ENCODE data around the gene COPRS. TPM values are rescaled to one million over a fixed set of nuclear protein-coding genes. Genes with fewer than 3 reads are reported as not detected.
A peak's percentile ranks its signal among the peaks of the same experiment; 100 is the strongest.

COPRS gene
- polyA plus RNA-seq, 3 donors: 11.7 to 40.0 (median 38.9) TPM

GRCh38 chr17:31877911-31878702 is 19.1 kb upstream of the COPRS start:
- Mint-ChIP-seq H3K9me3 (no peaks in the 10 kb centered on the region), H3K36me3 (peaks cover 76 to 94% of the 10 kb centered on the region in 2 donors), H3K4me3 (no peak overlapping the region), H3K4me1 (peaks cover 4% of the 10 kb centered on the region), H3K27me3 (ENCODE audit: low read depth in 3 of 3) (no peaks in the 10 kb centered on the region), H3K27ac (peak overlapping the region in 1 of 7 donors; percentile 43)
- Histone ChIP-seq H3K4me1 (ENCODE audit: control insufficient read depth in 1 of 2, insufficient read depth in 2 of 2, low read length in 2 of 2) (peaks cover 0 to 6% of the 10 kb centered on the region in 2 donors), H3K9ac (ENCODE audit: insufficient read depth, low read length, poor library complexity, severe bottlenecking) (no peak overlapping the region), H3K79me2 (ENCODE audit: insufficient read depth, low read length) (no peaks in the 10 kb centered on the region), H4K20me1 (ENCODE audit: insufficient read depth, low read length) (no peaks in the 10 kb centered on the region), H3K27me3 (ENCODE audit: control insufficient read depth in 2 of 2, insufficient read depth in 2 of 2, low read length in 2 of 2) (no peaks in the 10 kb centered on the region), H3K4me3 (replicated peaks in 1 of 3; ENCODE audit: low read depth in 2 of 3, low read length in 3 of 3) (no peak overlapping the region), H2AFZ (ENCODE audit: insufficient read depth, low read depth, low read length, poor library complexity, severe bottlenecking) (no peak overlapping the region), H3K36me3 (replicated peaks in 1 of 2; ENCODE audit: control insufficient read depth in 1 of 2, insufficient read depth in 2 of 2, low read length in 2 of 2) (peaks cover 73 to 94% of the 10 kb centered on the region in 2 donors), H3K27ac (ENCODE audit: low read depth in 1 of 2, low read length in 2 of 2) (peak overlapping the region in 1 of 2 donors; percentile 22), H3K9me3 (replicated peaks in 1 of 2; ENCODE audit: control insufficient read depth in 1 of 2, insufficient read depth in 1 of 2, low read length in 2 of 2) (no peaks in the 10 kb centered on the region), H3K4me2 (replicated peaks; ENCODE audit: extremely low read depth, low read length, poor library complexity, severe bottlenecking) (no peak overlapping the region)
- 96% methylated on average over 6 of the region's 9 CpGs for WGBS (ENCODE audit: insufficient coverage)
- no peak for TF ChIP-seq CTCF (IDR thresholded peaks at IDR 0.05)
- no peak for DNase-seq
- intact Hi-C loops (cut with micrococcal nuclease): no loop called here

- Histone ChIP-seq H3K79me2 (ENCODE audit: insufficient read depth, low read length) (no peaks in the 10 kb centered on the region), H3K4me3 (replicated peaks in 1 of 3; ENCODE audit: low read depth in 2 of 3, low read length in 3 of 3) (no peak overlapping the region), H3K4me2 (replicated peaks; ENCODE audit: extremely low read depth, low read length, poor library complexity, severe bottlenecking) (no peak overlapping the region), H3K36me3 (replicated peaks in 1 of 2; ENCODE audit: control insufficient read depth in 1 of 2, insufficient read depth in 2 of 2, low read length in 2 of 2) (peaks cover 80 to 98% of the 10 kb centered on the region in 2 donors), H4K20me1 (ENCODE audit: insufficient read depth, low read length) (no peaks in the 10 kb centered on the region), H3K27ac (ENCODE audit: low read depth in 1 of 2, low read length in 2 of 2) (no peak overlapping the region), H3K9ac (ENCODE audit: insufficient read depth, low read length, poor library complexity, severe bottlenecking) (no peak overlapping the region), H3K27me3 (ENCODE audit: control insufficient read depth in 2 of 2, insufficient read depth in 2 of 2, low read length in 2 of 2) (no peaks in the 10 kb centered on the region), H2AFZ (ENCODE audit: insufficient read depth, low read depth, low read length, poor library complexity, severe bottlenecking) (no peak overlapping the region), H3K4me1 (ENCODE audit: control insufficient read depth in 1 of 2, insufficient read depth in 2 of 2, low read length in 2 of 2) (no peaks in the 10 kb centered on the region), H3K9me3 (replicated peaks in 1 of 2; ENCODE audit: control insufficient read depth in 1 of 2, insufficient read depth in 1 of 2, low read length in 2 of 2) (no peaks in the 10 kb centered on the region)
- Mint-ChIP-seq H3K36me3 (peaks cover 82 to 97% of the 10 kb centered on the region in 2 donors), H3K27ac (no peak overlapping the region), H3K4me1 (peaks cover 1% of the 10 kb centered on the region), H3K27me3 (ENCODE audit: low read depth in 3 of 3) (no peaks in the 10 kb centered on the region), H3K4me3 (no peak overlapping the region), H3K9me3 (no peaks in the 10 kb centered on the region)
- TF ChIP-seq CTCF (IDR thresholded peaks at IDR 0.05): no peak
- intact Hi-C loops (cut with micrococcal nuclease): no loop called here
- DNase-seq: no peak
- WGBS (ENCODE audit: insufficient coverage): 97% methylated on average over 5 of the region's 6 CpGs
Observed at GRCh38 chr17:31877341-31877740, 18.3 kb upstream of the COPRS start.

All from CD14-positive monocyte (primary cell).